ENCODE results near the gene HTR5A.

DNA sequence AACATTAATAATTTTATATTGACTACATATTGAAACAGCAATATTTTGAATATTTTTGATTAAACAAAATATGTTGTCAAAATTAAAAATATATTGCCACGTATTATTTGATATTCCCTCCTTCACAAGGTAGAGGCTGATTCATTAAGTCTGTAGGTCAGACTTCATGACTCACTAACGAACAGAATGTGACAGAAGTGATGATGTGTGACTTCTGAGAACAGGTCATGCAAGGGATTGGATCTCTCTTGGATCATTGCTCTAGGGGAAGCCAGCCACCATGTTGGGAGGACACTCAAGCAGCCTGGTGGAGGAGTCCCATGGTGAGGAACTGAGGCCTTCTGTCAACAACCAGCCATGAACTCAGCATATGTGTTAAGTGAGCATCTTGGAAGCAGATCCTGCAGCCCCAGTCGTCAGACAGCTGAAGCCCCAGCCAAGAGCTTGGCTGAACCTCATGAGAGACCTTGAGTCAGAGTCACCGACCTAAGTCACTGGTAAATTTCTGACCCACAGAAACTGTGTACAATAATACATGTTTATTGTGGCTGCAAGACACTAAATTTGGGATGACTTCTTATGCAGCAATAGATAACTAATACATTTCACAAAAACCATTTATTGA is 66.6 kb downstream of the HTR5A start:
- TF ChIP-seq, protein P1, sequence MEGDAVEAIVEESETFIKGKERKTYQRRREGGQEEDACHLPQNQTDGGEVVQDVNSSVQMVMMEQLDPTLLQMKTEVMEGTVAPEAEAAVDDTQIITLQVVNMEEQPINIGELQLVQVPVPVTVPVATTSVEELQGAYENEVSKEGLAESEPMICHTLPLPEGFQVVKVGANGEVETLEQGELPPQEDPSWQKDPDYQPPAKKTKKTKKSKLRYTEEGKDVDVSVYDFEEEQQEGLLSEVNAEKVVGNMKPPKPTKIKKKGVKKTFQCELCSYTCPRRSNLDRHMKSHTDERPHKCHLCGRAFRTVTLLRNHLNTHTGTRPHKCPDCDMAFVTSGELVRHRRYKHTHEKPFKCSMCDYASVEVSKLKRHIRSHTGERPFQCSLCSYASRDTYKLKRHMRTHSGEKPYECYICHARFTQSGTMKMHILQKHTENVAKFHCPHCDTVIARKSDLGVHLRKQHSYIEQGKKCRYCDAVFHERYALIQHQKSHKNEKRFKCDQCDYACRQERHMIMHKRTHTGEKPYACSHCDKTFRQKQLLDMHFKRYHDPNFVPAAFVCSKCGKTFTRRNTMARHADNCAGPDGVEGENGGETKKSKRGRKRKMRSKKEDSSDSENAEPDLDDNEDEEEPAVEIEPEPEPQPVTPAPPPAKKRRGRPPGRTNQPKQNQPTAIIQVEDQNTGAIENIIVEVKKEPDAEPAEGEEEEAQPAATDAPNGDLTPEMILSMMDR (IDR thresholded peaks at IDR 0.05; ENCODE audit: insufficient read depth, low read length), result no peak
- TF ChIP-seq POLR2AphosphoS5 (IDR thresholded peaks at IDR 0.05; ENCODE audit: low read depth) (no peak), SPI1 (IDR thresholded peaks at IDR 0.05; ENCODE audit: borderline replicate concordance, low read depth) (no peak), GABPA (IDR thresholded peaks at IDR 0.05; ENCODE audit: low read depth) (no peak)
- TF ChIP-seq, protein P2, sequence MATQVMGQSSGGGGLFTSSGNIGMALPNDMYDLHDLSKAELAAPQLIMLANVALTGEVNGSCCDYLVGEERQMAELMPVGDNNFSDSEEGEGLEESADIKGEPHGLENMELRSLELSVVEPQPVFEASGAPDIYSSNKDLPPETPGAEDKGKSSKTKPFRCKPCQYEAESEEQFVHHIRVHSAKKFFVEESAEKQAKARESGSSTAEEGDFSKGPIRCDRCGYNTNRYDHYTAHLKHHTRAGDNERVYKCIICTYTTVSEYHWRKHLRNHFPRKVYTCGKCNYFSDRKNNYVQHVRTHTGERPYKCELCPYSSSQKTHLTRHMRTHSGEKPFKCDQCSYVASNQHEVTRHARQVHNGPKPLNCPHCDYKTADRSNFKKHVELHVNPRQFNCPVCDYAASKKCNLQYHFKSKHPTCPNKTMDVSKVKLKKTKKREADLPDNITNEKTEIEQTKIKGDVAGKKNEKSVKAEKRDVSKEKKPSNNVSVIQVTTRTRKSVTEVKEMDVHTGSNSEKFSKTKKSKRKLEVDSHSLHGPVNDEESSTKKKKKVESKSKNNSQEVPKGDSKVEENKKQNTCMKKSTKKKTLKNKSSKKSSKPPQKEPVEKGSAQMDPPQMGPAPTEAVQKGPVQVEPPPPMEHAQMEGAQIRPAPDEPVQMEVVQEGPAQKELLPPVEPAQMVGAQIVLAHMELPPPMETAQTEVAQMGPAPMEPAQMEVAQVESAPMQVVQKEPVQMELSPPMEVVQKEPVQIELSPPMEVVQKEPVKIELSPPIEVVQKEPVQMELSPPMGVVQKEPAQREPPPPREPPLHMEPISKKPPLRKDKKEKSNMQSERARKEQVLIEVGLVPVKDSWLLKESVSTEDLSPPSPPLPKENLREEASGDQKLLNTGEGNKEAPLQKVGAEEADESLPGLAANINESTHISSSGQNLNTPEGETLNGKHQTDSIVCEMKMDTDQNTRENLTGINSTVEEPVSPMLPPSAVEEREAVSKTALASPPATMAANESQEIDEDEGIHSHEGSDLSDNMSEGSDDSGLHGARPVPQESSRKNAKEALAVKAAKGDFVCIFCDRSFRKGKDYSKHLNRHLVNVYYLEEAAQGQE (IDR thresholded peaks at IDR 0.05; ENCODE audit: insufficient replicate concordance, low read depth), result no peak
